GM21786 (cell line): ENCODE results near the gene FAHD1.

Source experiments
- ATAC-seq: cut with Tn5 transposase; IDR thresholded peaks from one replicate; pipeline ENCODE4 v1.9.1; 2021; ENCODE audit not compliant: unreplicated experiment

Gene FAHD1

GRCh38 chr16:1816396-1817275 lies 10.4 kb upstream of the FAHD1 start:
- no peak for ATAC-seq

- no peak for ATAC-seq
Measured at GRCh38 chr16:1817276-1817589, 9.8 kb upstream of the FAHD1 start.

GRCh38 chr16:1817716-1818115 lies 9.3 kb upstream of the FAHD1 start:
- no peak for ATAC-seq

GRCh38 chr16:1818204-1818872 lies 8.7 kb upstream of the FAHD1 start:
- no peak for ATAC-seq

- ATAC-seq: no peak
Measured at GRCh38 chr16:1818873-1819525, 8.0 kb upstream of the FAHD1 start.

GRCh38 chr16:1819611-1820010 lies 7.4 kb upstream of the FAHD1 start:
- no peak for ATAC-seq

GRCh38 chr16:1820096-1820945 lies 6.7 kb upstream of the FAHD1 start:
- ATAC-seq: no peak

- ATAC-seq: no peak
Measured at GRCh38 chr16:1820946-1821290, 6.1 kb upstream of the FAHD1 start.

GRCh38 chr16:1821861-1822611 lies 5.0 kb upstream of the FAHD1 start:
- no peak for ATAC-seq

GRCh38 chr16:1822801-1823200 lies 4.2 kb upstream of the FAHD1 start:
- no peak for ATAC-seq

- ATAC-seq: no peak
Measured at GRCh38 chr16:1823821-1824220, 3.2 kb upstream of the FAHD1 start.

- no peak for ATAC-seq
Measured at GRCh38 chr16:1825381-1825863, 1.6 kb upstream of the FAHD1 start.

- peak; percentile 46 for ATAC-seq
Measured at GRCh38 chr16:1825864-1826690, 929 bp upstream of the FAHD1 start.

- ATAC-seq: no peak
Measured at GRCh38 chr16:1828645-1829410, 1.8 kb downstream of the FAHD1 start.

- ATAC-seq: no peak
Measured at GRCh38 chr16:1830213-1830612, 3.2 kb downstream of the FAHD1 start.

- no peak for ATAC-seq
Measured at GRCh38 chr16:1831186-1832075, 4.4 kb downstream of the FAHD1 start.

GRCh38 chr16:1832838-1833454 lies 5.9 kb downstream of the FAHD1 start:
- no peak for ATAC-seq
